Neural progenitor cell (in vitro differentiated cells): ENCODE results near the gene OR4M1.
"Not testable (repeated sequence)": the region's sequence is repeated elsewhere in the genome, so short reads cannot be mapped to it uniquely, and the experiment has no call there.

Experiments used
- CTCF ChIP-seq: fragments of 200-600 bp; sonication (generic); IDR thresholded peaks from 2 replicates; pipeline ENCODE4 v1.5.1; 2017; ENCODE audit warnings: antibody characterized with exemption, mild to moderate bottlenecking
- EZH2 ChIP-seq: fragments of 200-600 bp; sonication (generic); IDR thresholded peaks from 2 replicates; pipeline ENCODE4 v1.6.1; 2017; ENCODE audit warnings: antibody characterized with exemption, mild to moderate bottlenecking, moderate library complexity
- EZH2phosphoT487 ChIP-seq: fragments of 200-600 bp; sonication (generic); IDR thresholded peaks from 2 replicates; pipeline ENCODE4 v1.6.1; 2017; ENCODE audit warnings: antibody characterized with exemption

- TF ChIP-seq CTCF, EZH2, EZH2phosphoT487: not testable (repeated sequence)
Measured at GRCh38 chr14:19827626-19828244, 54.4 kb downstream of the OR4M1 start.
